ENCODE measurements around the gene SHOC2.

SHOC2 gene

GRCh38 chr10:110964681-110965080 is 45.3 kb downstream of the SHOC2 start:
- no peak for DNase-seq (ENCODE audit: low read depth)
- no peak overlapping the region for H3K4me3 ChIP-seq (ENCODE audit: low read length)
- TF ChIP-seq, protein P1, sequence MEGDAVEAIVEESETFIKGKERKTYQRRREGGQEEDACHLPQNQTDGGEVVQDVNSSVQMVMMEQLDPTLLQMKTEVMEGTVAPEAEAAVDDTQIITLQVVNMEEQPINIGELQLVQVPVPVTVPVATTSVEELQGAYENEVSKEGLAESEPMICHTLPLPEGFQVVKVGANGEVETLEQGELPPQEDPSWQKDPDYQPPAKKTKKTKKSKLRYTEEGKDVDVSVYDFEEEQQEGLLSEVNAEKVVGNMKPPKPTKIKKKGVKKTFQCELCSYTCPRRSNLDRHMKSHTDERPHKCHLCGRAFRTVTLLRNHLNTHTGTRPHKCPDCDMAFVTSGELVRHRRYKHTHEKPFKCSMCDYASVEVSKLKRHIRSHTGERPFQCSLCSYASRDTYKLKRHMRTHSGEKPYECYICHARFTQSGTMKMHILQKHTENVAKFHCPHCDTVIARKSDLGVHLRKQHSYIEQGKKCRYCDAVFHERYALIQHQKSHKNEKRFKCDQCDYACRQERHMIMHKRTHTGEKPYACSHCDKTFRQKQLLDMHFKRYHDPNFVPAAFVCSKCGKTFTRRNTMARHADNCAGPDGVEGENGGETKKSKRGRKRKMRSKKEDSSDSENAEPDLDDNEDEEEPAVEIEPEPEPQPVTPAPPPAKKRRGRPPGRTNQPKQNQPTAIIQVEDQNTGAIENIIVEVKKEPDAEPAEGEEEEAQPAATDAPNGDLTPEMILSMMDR (conservative IDR thresholded peaks at IDR 0.05; ENCODE audit: low read depth, low read length) = no peak

DNA sequence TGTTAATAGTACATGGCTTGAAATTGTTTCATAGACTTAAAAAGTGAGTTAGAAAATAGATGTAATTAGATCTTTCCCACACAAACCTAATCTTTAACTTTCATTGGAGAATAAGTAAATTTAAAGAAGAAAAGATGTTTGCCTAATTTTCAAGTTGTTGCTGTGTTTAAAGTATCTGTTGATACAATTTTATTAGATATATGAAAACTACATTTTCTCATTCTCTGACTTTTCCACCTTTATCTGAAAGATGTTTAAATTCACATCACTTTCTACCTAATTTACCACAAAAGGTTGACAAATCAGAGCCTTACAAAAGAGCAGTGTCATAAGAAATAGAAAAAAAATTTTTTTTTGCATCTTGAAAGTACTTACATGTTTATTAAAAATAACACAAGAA is 45.8 kb downstream of the SHOC2 start:
- TF ChIP-seq, protein P1 (conservative IDR thresholded peaks at IDR 0.05; ENCODE audit: low read depth, low read length) = no peak
- no peak for DNase-seq (ENCODE audit: low read depth)
- H3K4me3 ChIP-seq (ENCODE audit: low read length) = no peak overlapping the region

DNA sequence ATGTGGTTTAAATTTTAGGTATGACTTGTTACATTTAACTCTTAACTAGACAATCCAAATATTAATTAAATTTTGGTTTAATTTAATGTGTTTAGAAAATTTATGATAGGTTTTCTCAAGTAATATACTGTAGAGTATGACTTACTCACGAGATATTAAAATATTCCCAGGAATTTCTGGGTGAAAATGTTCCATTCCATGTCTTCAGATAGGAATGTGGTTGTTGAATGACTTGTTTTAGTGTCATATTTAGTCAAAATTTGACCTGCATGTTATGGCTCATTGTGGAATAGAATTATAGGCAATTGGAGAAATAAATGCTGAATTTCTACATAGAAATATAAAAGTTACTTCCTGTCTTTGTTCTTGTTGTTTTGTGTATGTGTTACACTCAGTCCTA is 46.7 kb downstream of the SHOC2 start:
- no peak for DNase-seq (ENCODE audit: low read depth)
- no peak overlapping the region for H3K4me3 ChIP-seq (ENCODE audit: low read length)
- TF ChIP-seq, protein P1 (conservative IDR thresholded peaks at IDR 0.05; ENCODE audit: low read depth, low read length) = no peak

GRCh38 chr10:110967009-110967630 is 47.7 kb downstream of the SHOC2 start:
- TF ChIP-seq, protein P1 (conservative IDR thresholded peaks at IDR 0.05; ENCODE audit: low read depth, low read length) = no peak
- H3K4me3 ChIP-seq (ENCODE audit: low read length) = no peak overlapping the region
- DNase-seq (ENCODE audit: low read depth) = no peak

DNA sequence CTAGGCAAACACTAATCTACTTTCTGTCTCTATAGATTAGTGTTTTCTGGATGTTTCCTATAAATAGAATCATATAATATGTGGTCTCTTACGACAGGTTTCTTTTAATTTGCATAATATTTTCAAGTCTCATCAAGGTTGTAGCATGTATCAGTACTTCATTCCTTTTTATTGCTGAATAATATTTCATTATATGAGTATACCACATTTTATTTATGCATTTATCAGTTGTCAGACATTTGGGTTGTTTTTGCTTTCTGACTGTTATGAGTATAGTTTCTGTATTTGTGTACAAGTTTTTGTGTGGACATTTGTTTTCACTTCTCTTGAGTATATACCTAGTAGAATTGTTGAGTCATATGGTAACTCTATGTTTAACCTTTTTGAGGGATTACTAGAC is 48.2 kb downstream of the SHOC2 start:
- no peak for DNase-seq (ENCODE audit: low read depth)
- TF ChIP-seq, protein P1 (conservative IDR thresholded peaks at IDR 0.05; ENCODE audit: low read depth, low read length) = no peak

DNA sequence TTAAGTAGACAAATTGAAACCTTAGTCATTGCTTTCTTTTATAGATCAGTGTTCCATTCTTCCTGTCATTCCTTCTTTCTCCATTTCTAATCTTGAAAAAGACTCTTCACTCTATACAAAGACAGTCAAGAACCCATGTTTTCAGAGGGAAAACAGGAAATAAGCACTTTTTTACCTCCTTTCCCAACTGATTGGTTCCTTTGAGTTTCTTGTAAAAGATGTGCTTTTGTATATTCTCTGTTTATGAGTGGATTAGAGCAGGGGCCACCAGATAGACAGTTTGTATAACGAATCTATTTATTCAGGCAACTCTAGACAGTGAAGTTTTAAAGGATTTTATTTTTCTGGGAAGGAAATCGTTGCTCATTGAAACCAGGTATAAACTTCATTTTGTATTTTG is 49.8 kb downstream of the SHOC2 start:
- no peak overlapping the region for H3K4me3 ChIP-seq (ENCODE audit: low read length)
- TF ChIP-seq, protein P1 (conservative IDR thresholded peaks at IDR 0.05; ENCODE audit: low read depth, low read length) = no peak
- no peak for DNase-seq (ENCODE audit: low read depth)

More for the DNA sequence above, 48.2 kb downstream of the SHOC2 start:
- H3K4me3 ChIP-seq (ENCODE audit: low read length) = no peak overlapping the region

GRCh38 chr10:110971638-110972037 is 52.2 kb downstream of the SHOC2 start:
- no peak for DNase-seq (ENCODE audit: low read depth)
- H3K4me3 ChIP-seq (ENCODE audit: low read length) = no peak overlapping the region
- TF ChIP-seq, protein P1 (conservative IDR thresholded peaks at IDR 0.05; ENCODE audit: low read depth, low read length) = no peak
